Stimulated activated CD8-positive, alpha-beta memory T cell treated with anti-CD3 and anti-CD28 coated beads, Interleukin-4, amount 100 ng/mL, for 4 hours (primary cell): Measurements from ENCODE around the gene FOLR1.

Experiments used
- DNase-seq, 2 donors: peaks; one replicate each; pipeline ENCODE4 v3.0.0-alpha.2; 2020; ENCODE audit warnings: low read depth in 2 of 2, low spot score in 1 of 2

Gene FOLR1

DNA sequence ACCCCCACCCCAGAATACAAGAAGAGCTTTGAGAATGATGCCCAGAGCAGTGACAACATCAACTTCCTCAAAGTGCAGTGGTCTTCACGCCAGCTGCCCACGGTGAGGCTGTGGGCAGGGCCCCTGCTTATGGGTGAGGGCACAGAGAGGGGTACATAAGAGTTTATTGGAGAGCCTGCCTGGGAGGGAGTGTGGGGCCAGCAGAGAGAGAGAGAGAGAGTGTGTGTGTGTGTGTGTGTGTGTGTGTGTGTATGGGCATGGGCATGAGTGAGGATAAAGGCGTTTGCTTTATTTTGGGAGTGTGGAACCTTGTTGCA is 42.5 kb downstream of the FOLR1 start:
- no peak for DNase-seq

GRCh38 chr11:72234920-72235319 is 43.0 kb downstream of the FOLR1 start:
- DNase-seq: no peak

GRCh38 chr11:72235351-72236057 is 43.6 kb downstream of the FOLR1 start:
- no peak for DNase-seq

GRCh38 chr11:72236083-72236697 is 44.2 kb downstream of the FOLR1 start:
- DNase-seq: no peak

GRCh38 chr11:72236774-72237111 is 44.8 kb downstream of the FOLR1 start:
- no peak for DNase-seq

DNA sequence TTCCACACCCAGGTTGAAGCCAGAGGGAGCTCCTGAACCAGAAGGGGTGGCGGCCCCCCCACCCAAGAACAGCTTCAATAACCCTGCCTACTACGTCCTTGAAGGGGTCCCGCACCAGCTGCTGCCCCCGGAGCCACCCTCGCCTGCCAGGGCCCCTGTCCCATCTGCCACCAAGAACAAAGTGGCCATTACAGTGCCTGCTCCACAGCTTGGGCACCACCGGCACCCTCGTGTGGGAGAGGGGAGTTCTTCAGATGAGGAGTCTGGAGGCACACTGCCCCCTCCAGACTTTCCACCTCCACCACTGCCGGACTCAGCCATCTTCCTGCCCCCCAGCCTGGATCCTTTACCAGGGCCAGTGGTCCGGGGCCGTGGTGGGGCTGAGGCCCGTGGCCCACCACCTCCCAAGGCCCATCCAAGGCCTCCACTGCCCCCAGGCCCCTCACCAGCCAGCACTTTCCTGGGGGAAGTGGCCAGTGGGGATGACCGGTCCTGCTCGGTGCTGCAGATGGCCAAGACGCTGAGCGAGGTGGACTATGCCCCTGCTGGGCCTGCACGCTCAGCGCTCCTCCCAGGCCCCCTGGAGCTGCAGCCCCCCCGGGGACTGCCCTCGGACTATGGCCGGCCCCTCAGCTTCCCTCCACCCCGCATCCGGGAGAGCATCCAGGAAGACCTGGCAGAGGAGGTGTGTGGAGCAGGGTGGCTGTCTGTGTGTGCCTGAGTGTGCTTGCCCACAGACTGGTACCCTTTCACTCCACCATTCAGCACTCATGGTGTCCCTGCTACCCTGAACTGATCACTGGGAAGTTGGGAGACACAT is 45.4 kb downstream of the FOLR1 start:
- no peak for DNase-seq

DNA sequence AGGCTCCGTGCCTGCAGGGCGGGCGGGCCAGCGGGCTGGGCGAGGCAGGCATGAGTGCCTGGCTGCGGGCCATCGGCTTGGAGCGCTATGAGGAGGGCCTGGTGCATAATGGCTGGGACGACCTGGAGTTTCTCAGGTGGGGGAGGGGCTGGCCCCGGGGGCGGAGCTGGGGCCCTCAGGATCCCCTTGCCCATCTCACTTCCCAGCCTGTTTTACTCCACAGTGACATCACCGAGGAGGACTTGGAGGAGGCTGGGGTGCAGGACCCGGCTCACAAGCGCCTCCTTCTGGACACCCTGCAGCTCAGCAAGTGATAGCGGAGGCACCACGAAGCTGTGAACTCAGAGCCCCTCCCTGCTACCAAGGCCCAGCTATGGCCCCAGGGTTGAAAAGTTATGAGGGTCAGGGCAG is 46.1 kb downstream of the FOLR1 start:
- DNase-seq: no peak

DNA sequence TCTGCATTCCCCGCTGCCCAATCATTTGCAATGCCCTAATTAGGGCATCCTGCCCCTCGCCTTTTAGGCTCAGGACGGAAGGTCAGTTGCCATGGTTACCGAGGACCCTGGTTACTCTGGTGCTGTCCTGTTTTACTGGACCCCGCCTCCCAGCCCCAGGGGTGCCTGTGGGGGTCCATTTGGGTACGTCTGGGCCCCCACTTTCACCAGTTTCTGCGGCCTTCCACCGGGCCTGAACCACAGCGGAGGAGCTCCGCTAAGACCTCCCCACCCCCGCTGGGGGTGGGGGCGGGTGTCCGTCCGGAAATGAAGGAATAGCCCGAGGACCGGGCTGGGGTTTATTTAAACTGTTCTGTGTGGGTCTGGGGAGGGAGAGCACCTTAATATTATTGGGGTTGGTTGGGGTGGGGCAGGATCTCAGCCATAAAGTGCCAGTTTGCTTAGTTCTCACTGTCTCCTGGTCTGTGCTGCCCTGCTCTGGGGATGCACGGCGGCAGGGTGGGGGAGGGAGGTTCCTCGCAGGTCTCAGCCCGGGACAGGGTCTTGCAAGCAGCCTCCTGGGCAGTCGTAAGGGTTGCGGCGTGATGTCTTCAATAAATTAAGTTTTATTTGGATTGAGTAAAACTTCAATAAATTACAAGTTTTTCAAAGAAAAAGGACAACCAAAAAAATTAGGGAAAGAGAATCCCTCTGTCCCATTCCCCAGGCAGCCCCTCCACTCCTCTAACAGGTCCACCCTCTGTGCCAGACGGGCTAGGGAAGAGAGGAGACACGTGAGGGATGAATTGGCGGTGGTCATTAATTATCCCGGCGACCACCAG is 46.8 kb downstream of the FOLR1 start:
- DNase-seq: no peak

GRCh38 chr11:72239313-72239848 is 47.4 kb downstream of the FOLR1 start:
- no peak for DNase-seq

DNA sequence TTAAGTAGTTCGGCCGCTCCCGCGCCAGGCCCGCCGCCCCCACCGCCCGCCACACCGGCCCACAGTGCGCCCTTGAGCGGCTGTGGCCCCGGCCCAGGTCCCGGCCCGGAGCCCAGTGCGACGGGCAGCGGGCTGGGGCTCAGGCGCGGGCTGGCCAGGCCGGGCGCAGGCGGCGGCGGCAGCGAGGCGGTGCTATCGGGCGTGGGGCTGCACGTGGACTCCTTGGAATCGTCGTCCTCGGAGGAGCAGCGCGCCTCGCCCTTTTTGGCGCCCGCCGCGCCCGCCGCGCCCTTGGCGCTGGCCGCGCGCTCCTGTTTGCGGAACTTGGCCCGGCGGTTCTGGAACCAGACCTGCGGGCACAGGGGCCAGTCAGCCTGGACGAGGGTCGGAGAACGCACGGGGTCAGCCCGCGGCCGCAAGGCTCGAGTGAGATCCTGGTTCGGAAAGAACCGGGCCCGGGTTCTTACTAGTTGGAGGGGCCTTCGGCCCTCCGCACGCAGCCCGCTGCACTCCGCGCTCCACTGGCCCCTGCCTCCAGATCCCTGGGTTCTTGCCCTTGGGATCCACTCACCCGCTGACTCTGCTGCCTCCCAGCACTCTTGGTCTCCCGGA is 48.0 kb downstream of the FOLR1 start:
- no peak for DNase-seq

GRCh38 chr11:72240461-72241290 is 48.7 kb downstream of the FOLR1 start:
- DNase-seq: no peak

DNA sequence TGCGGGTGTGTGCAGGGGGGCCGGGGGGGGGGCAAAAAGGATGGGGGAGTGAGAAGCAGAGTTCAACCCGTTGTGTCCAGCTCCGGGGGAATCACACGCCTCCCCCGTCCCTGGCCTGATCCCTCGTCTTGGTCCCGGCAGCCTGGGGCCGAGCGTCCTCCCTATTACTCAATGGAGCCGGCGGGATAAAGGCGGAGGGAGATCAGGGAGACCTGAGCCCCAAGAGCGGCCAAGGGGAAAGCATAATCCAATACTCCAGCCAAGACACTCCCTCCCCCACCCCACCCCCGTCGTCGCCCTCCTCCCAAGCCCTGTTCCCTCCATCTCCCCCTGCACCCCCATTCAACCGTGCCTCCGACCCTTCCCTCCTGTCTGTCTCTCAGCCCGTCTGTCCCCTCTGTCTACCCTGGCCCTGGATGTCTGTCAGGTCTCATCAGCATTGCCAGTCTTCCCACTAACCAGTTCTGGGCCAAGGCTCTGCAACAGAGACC is 49.4 kb downstream of the FOLR1 start:
- DNase-seq: no peak

- DNase-seq: no peak
Measured at GRCh38 chr11:72242141-72242540, 50.2 kb downstream of the FOLR1 start.

- no peak for DNase-seq
Measured at GRCh38 chr11:72243173-72244059, 51.5 kb downstream of the FOLR1 start.

DNA sequence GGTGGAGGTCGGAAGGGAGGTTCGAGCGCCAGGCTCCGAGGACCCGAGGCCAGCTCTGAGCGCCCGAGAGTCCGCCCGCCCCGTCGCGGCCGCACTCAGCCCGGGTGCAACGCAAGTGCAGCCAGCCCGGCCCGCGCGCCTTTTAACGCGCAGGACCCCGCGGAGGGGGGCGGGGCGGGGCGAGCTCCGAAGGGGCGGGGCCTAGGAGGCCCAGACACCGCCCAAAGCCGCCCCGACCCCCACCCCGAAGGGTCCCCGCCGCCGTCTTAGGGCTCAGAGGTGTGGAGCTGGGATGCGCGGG is 52.1 kb downstream of the FOLR1 start, which contains the start of gene PHOX2A:
Gene PHOX2A (minus strand): TSS at position 117 of the 301 bp plus-strand sequence. CDS start 172 bp downstream, outside the sequence.
- DNase-seq: no peak

DNA sequence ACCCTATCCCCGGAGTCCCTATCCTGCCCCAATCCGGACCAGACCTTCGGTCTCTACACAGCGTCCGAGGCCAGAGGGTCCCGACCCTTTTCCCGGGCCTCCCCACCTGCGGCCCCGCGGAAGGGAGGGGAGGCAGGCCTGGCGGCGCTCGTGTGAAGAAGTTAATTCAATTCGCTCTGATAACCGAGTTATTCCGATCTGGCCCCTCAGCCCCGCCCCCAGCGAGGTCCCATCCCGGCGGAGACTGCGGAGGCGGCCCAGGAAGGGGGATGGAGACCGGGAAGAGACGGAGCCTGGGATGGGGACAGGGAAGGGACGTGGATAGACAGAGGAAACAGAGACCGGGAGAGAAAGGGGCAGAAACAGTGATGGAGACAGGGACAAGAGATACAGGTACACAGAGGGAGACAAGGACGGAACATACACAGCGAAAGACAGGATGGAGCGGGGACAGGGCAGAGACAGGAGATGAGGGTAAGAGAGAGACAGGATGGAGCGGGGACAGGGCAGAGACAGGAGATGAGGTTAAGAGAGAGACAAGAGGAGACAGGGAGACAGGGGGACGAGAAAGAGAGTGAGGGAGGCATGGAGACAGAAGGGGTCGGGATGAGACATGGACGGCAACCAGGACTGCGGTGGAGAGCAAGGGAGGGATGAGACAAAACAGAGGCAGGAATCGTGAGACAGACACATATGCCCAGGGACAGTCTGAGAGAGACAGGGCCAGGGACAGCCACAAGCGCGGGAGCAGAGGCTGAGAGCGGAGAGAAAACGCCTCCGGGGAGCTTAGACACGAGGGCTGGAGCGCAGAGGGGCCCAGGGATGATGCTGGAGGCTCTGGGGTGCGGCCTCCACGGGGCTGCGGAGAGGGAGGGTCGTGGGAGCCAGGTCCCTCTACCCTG is 52.7 kb downstream of the FOLR1 start:
- DNase-seq: no peak

GRCh38 chr11:72245263-72245816 is 53.4 kb downstream of the FOLR1 start:
- no peak for DNase-seq
